H1 (cell line): ENCODE measurements around the gene NADK2. TPM values are rescaled to one million over a fixed set of nuclear protein-coding genes. Genes with fewer than 3 reads are reported as not detected.

ENCODE experiments used
- CTCF ChIA-PET: fragments of 300-600 bp; sonication (Branson Sonifier 250); formaldehyde crosslinking; loops from one replicate; lab custom pipeline; 2021; ENCODE audit not compliant: partially characterized antibody; lab: Charles Lee
- POLR2A ChIA-PET: fragments of 300-600 bp; sonication (Branson Sonifier 250); formaldehyde crosslinking; loops from one replicate; lab custom pipeline; 2021; ENCODE audit warnings: inconsistent platforms; ENCODE audit not compliant: partially characterized antibody; lab: Charles Lee
- DNase-seq, 2 experiments: peaks; one replicate each; pipeline versions ENCODE4 v3.0.0 to v3.0.0-alpha.2; 2010 to 2022; ENCODE audit warnings: low spot score in 2 of 2, low read depth in 1 of 2, mixed read lengths in 1 of 2
- FAIRE-seq: peaks from 2 replicates; lab custom pipeline; 2011; peaks lifted over from hg19 to GRCh38; lab: Jason Lieb, UNC
- H2AFZ ChIP-seq: 2 replicates; pipeline ENCODE4 v1.8.1; 2012; ENCODE audit warnings: low read length, inconsistent platforms
- H2AK5ac ChIP-seq: 2 replicates; pipeline ENCODE4 v1.6.1; 2013; ENCODE audit warnings: low read depth, low read length
- H2BK120ac ChIP-seq: replicated peaks from 2 replicates; pipeline ENCODE3; 2013; ENCODE audit warnings: low read depth, low read length, inconsistent platforms
- H2BK12ac ChIP-seq: 2 replicates; pipeline ENCODE4 v1.6.1; 2013; ENCODE audit warnings: low read depth, low read length
- H2BK15ac ChIP-seq: 2 replicates; pipeline ENCODE4 v1.6.1; 2013; ENCODE audit warnings: low read length
- H2BK20ac ChIP-seq: 2 replicates; pipeline ENCODE4 v1.6.1; 2013; ENCODE audit warnings: low read length
- H2BK5ac ChIP-seq: 2 replicates; pipeline ENCODE4 v1.6.1; 2013; ENCODE audit warnings: low read depth, low read length
- H3K14ac ChIP-seq: 2 replicates; pipeline ENCODE4 v1.6.1; 2013; ENCODE audit warnings: inconsistent platforms; ENCODE audit not compliant: insufficient read length
- H3K18ac ChIP-seq: 2 replicates; pipeline ENCODE4 v1.6.1; 2013; ENCODE audit warnings: low read length; ENCODE audit errors: extremely low read depth
- H3K23ac ChIP-seq: 2 replicates; pipeline ENCODE4 v1.6.1; 2013; ENCODE audit warnings: inconsistent platforms; ENCODE audit not compliant: insufficient read length
- H3K23me2 ChIP-seq: 2 replicates; pipeline ENCODE4 v1.6.1; 2013; ENCODE audit warnings: low read depth, low read length
- H3K27ac ChIP-seq: 2 replicates; pipeline ENCODE4 v1.6.1; 2011; ENCODE audit warnings: low read depth, low read length, inconsistent platforms
- H3K27me3 ChIP-seq, 4 experiments: replicated peaks in 1 of 4; 1 replicate in 1 of 4; 2 replicates in 3 of 4; pipeline versions ENCODE4 v1.6.1 to v1.8.1; 2011 to 2013; ENCODE audit warnings: low read length in 3 of 4, mild to moderate bottlenecking in 3 of 4, inconsistent platforms in 2 of 4, mixed read lengths in 2 of 4, moderate library complexity in 1 of 4; ENCODE audit not compliant: control insufficient read depth in 3 of 4, insufficient read depth in 3 of 4; ENCODE audit errors: extremely low read depth in 1 of 4
- H3K36me3 ChIP-seq, 4 experiments: 2 replicates each; pipeline versions ENCODE4 v1.6.1 to v1.8.1; 2011 to 2013; ENCODE audit warnings: mild to moderate bottlenecking in 4 of 4, low read length in 3 of 4, moderate library complexity in 2 of 4, control low read depth in 1 of 4, inconsistent platforms in 1 of 4; ENCODE audit not compliant: insufficient read depth in 4 of 4, control insufficient read depth in 2 of 4
- H3K4ac ChIP-seq: replicated peaks from 2 replicates; pipeline ENCODE3; 2013; ENCODE audit warnings: low read length, low read depth, mixed read lengths, inconsistent platforms; ENCODE audit not compliant: insufficient read length
- H3K4me1 ChIP-seq, 4 experiments: replicated peaks in 1 of 4; 1 replicate in 1 of 4; 2 replicates in 3 of 4; pipeline versions ENCODE4 v1.6.1 to v1.8.1; 2011 to 2013; ENCODE audit warnings: low read length in 3 of 4, inconsistent platforms in 2 of 4, mixed read lengths in 1 of 4; ENCODE audit not compliant: insufficient read depth in 4 of 4, control insufficient read depth in 3 of 4
- H3K4me2 ChIP-seq, 2 experiments: 2 replicates each; pipeline versions ENCODE4 v1.6.1 to v1.8.1; 2011 to 2013; ENCODE audit warnings: low read depth in 2 of 2, low read length in 2 of 2, control low read depth in 1 of 2, inconsistent platforms in 1 of 2, mild to moderate bottlenecking in 1 of 2; ENCODE audit not compliant: insufficient read depth in 1 of 2
- H3K4me3 ChIP-seq, 4 experiments: fragments of 200-600, 300-600 bp in 1 of 4; sonication (generic), shearing (Covaris generic), sonication (Bioruptor Twin) in 1 of 4; 2 replicates each; pipeline versions ENCODE4 v1.5.1 to v1.8.1; 2011 to 2016; ENCODE audit warnings: low read length in 4 of 4, low read depth in 3 of 4, control low read depth in 2 of 4, inconsistent platforms in 2 of 4, mild to moderate bottlenecking in 2 of 4, mixed read lengths in 1 of 4, moderate library complexity in 1 of 4; ENCODE audit not compliant: insufficient read depth in 2 of 4; ENCODE audit errors: extremely low read depth in 1 of 4
- H3K56ac ChIP-seq: replicated peaks from 2 replicates; pipeline ENCODE3; 2013; ENCODE audit warnings: low read depth, mild to moderate bottlenecking, mixed read lengths, low read length, inconsistent platforms; ENCODE audit not compliant: insufficient read length
- H3K79me1 ChIP-seq: 2 replicates; pipeline ENCODE4 v1.6.1; 2013; ENCODE audit warnings: low read depth, low read length, control low read depth
- H3K79me2 ChIP-seq, 2 experiments: 2 replicates each; pipeline versions ENCODE4 v1.6.1 to v1.8.1; 2012 to 2013; ENCODE audit warnings: low read length in 2 of 2, mild to moderate bottlenecking in 2 of 2, inconsistent platforms in 1 of 2; ENCODE audit not compliant: insufficient read depth in 2 of 2, control insufficient read depth in 1 of 2
- H3K9ac ChIP-seq, 4 experiments: replicated peaks in 1 of 4; 1 replicate in 1 of 4; 2 replicates in 3 of 4; pipeline versions ENCODE4 v1.6.1 to v1.8.1; 2011 to 2013; ENCODE audit warnings: low read depth in 3 of 4, low read length in 3 of 4, control low read depth in 2 of 4, mild to moderate bottlenecking in 2 of 4, moderate library complexity in 2 of 4, inconsistent platforms in 1 of 4; ENCODE audit errors: extremely low read depth in 1 of 4
- H3K9me3 ChIP-seq, 2 experiments: 2 replicates each; pipeline versions ENCODE4 v1.6.1 to v1.8.1; 2012 to 2013; ENCODE audit warnings: mild to moderate bottlenecking in 2 of 2, moderate library complexity in 2 of 2, control low read depth in 1 of 2, inconsistent platforms in 1 of 2, low read depth in 1 of 2, low read length in 1 of 2, mixed read lengths in 1 of 2; ENCODE audit not compliant: insufficient read depth in 2 of 2
- H4K20me1 ChIP-seq, 2 experiments: replicated peaks in 1 of 2; 2 replicates each; pipeline versions ENCODE3 to v1.8.1; 2011 to 2013; ENCODE audit warnings: inconsistent platforms in 2 of 2, low read length in 2 of 2, mild to moderate bottlenecking in 1 of 2; ENCODE audit not compliant: insufficient read depth in 2 of 2, control insufficient read depth in 1 of 2
- H4K5ac ChIP-seq: 2 replicates; pipeline ENCODE4 v1.6.1; 2013; ENCODE audit warnings: low read length, low read depth, mixed read lengths, inconsistent platforms; ENCODE audit not compliant: insufficient read length
- H4K8ac ChIP-seq: 2 replicates; pipeline ENCODE4 v1.8.0; 2013; ENCODE audit warnings: mild to moderate bottlenecking, moderate library complexity, low read length, inconsistent platforms; ENCODE audit not compliant: insufficient read depth; ENCODE audit errors: extremely low read depth
- H4K91ac ChIP-seq: replicated peaks from 2 replicates; pipeline ENCODE3; 2013; ENCODE audit warnings: low read length, mixed read lengths, inconsistent platforms; ENCODE audit not compliant: insufficient read length
- CBX5 ChIP-seq: fragments of 300-800, 300-1000 bp; sonication (generic); IDR thresholded peaks from 2 replicates; pipeline ENCODE4 v1.7.1; 2016; ENCODE audit warnings: antibody characterized with exemption, low read length, low read depth
- CHD2 ChIP-seq: IDR thresholded peaks from 2 replicates; pipeline ENCODE4 v1.6.1; 2012; ENCODE audit warnings: low read length, improper control_type of control experiment
- EZH2 ChIP-seq: fragments of 200-600 bp; sonication (generic); IDR thresholded peaks from 2 replicates; pipeline ENCODE4 v1.7.1; 2012; ENCODE audit warnings: low read depth, mild to moderate bottlenecking, moderate library complexity, low read length, inconsistent platforms; ENCODE audit not compliant: severe bottlenecking
- RAD21 ChIP-seq, 2 experiments: IDR thresholded peaks in 1 of 2; conservative IDR thresholded peaks in 1 of 2; 2 replicates each; pipeline ENCODE4 v1.6.1; 2011; ENCODE audit warnings: low read depth in 2 of 2, low read length in 2 of 2, improper control_type of control experiment in 1 of 2, inconsistent platforms in 1 of 2, mild to moderate bottlenecking in 1 of 2, moderate library complexity in 1 of 2
- RNF2 ChIP-seq: fragments of 200-900, 300-1000 bp; sonication (generic); IDR thresholded peaks from 2 replicates; pipeline ENCODE4 v1.7.1; 2016; ENCODE audit warnings: borderline replicate concordance, low read depth, mild to moderate bottlenecking, antibody characterized with exemption, low read length; ENCODE audit not compliant: poor library complexity, severe bottlenecking; ENCODE audit errors: missing control alignments
- SP1 ChIP-seq: IDR thresholded peaks from 2 replicates; pipeline ENCODE4 v1.6.1; 2011; ENCODE audit warnings: low read depth, low read length
- SP2 ChIP-seq: IDR thresholded peaks from 2 replicates; pipeline ENCODE4 v1.6.1; 2012; ENCODE audit warnings: mild to moderate bottlenecking, low read length, inconsistent platforms
- SUZ12 ChIP-seq: fragments of 200-600 bp; sonication (generic); IDR thresholded peaks from 2 replicates; pipeline ENCODE4 v1.6.1; 2012; ENCODE audit warnings: mild to moderate bottlenecking, inconsistent platforms, low read length, moderate library complexity, mixed read lengths
- TAF1 ChIP-seq: IDR thresholded peaks from 2 replicates; pipeline ENCODE4 v1.6.1; 2011; ENCODE audit warnings: mild to moderate bottlenecking, low read depth, low read length
- TAF7 ChIP-seq: optimal IDR thresholded peaks from 2 replicates; pipeline ENCODE3; 2011; ENCODE audit warnings: low read depth, mild to moderate bottlenecking, inconsistent platforms, low read length, moderate library complexity, borderline replicate concordance
- USF2 ChIP-seq: IDR thresholded peaks from 2 replicates; pipeline ENCODE4 v1.6.1; 2011; ENCODE audit warnings: low read length, improper control_type of control experiment
- WGBS, 2 experiments: shearing (Covaris generic) in 1 of 2; methylation state at CpG; one replicate each; pipeline versions ENCODE4 v1.1.6 to v1.1.7; 2013 to 2015; ENCODE audit warnings: low lambda C conversion rate in 2 of 2, mixed read lengths in 2 of 2, inconsistent platforms in 1 of 2, low coverage in 1 of 2, missing lambda C conversion rate in 1 of 2; ENCODE audit not compliant: insufficient replicate concordance in 2 of 2, insufficient coverage in 1 of 2, insufficient read length in 1 of 2; ENCODE audit errors: extremely low coverage in 1 of 2, missing lambda C conversion rate in 1 of 2; 5-methylcytosine and 5-hydroxymethylcytosine counted together
- polyA plus RNA-seq, 7 experiments: library from polyadenylated mRNA; depleted of rRNA in 3 of 7; stranded (reverse) in 5 of 7; unstranded in 2 of 7; fragments of >200 nt in 5 of 7; fragments of 200-250 nt in 2 of 7; gene quantifications; 1 replicate in 5 of 7; 2 replicates in 1 of 7; 4 replicates in 1 of 7; pipeline versions ENCODE4 v1.2.1 to v1.2.3, GENCODE V29; 2011 to 2013; ENCODE audit warnings: missing spikeins in 2 of 7, mixed read lengths in 2 of 7
- total RNA-seq: library from RNA; stranded (reverse); fragmentation: NEBNext Ultra II Directional; extraction: Animal tissue kit (Norgen Biotek cat#: 25700); gene quantifications from 2 replicates; pipeline ENCODE4 v1.2.1, GENCODE V29; 2021

NADK2 gene
- total and polyA plus RNA-seq, 2 of the 8 experiments (the other 6 are each of a cell fraction or from before 2014, with no cell fraction given) = 3.4 to 16.1 TPM

GRCh38 chr5:36199620-36200019, 42.1 kb downstream of the NADK2 start:
- DNase-seq (no peak), FAIRE-seq (no peak)
- Histone ChIP-seq H2AK5ac (no peak overlapping the region), H4K8ac (no peak overlapping the region), H3K79me1 (no peaks in the 10 kb centered on the region), H3K4ac (no peak overlapping the region), H3K56ac (no peak overlapping the region), H3K27me3 (no peaks in the 10 kb centered on the region), H3K27ac (no peak overlapping the region), H3K18ac (no peak overlapping the region), H4K20me1 (no peaks in the 10 kb centered on the region), H3K23me2 (no peaks in the 10 kb centered on the region), H3K4me1 (no peaks in the 10 kb centered on the region), H2BK5ac (no peak overlapping the region), H2BK15ac (no peak overlapping the region), H3K9me3 (no peaks in the 10 kb centered on the region), H2AFZ (no peak overlapping the region), H3K14ac (no peak overlapping the region), H2BK12ac (no peak overlapping the region), H3K23ac (no peak overlapping the region), H3K9ac (no peak overlapping the region), H3K79me2 (no peaks in the 10 kb centered on the region), H2BK120ac (no peak overlapping the region), H3K4me2 (no peak overlapping the region), H3K4me3 (no peak overlapping the region), H4K5ac (no peak overlapping the region), H3K36me3 (peaks cover 0 to 17% (median 1%) of the 10 kb centered on the region in 4 experiments; a peak in 2 of 8 replicates), H2BK20ac (no peak overlapping the region), H4K91ac (no peak overlapping the region)
- 100% methylated on average over 2 of the region's 2 CpGs; no CpG with 5 or more reads in 1 of the 2 experiments for WGBS, 2 experiments
- POLR2A ChIA-PET = no interaction called here
- CTCF ChIA-PET = interaction anchor here (2.3 kb wide), 1 partner anchor 121 kb away, joined by 5 read pairs; no protein-coding TSS in a partner anchor
- TF ChIP-seq TAF7 = no peak
- TF ChIP-seq SUZ12 = no peak
- TF ChIP-seq TAF1 = no peak
- no peak for TF ChIP-seq SP1
- no peak for TF ChIP-seq SP2
- TF ChIP-seq CBX5 = no peak
- no peak for TF ChIP-seq RNF2
- no peak for TF ChIP-seq USF2
- no peak for TF ChIP-seq RAD21 (IDR thresholded peaks at IDR 0.05 in 1 of 2, conservative IDR thresholded peaks at IDR 0.05 in 1 of 2; ENCODE audit: low read depth in 2 of 2, low read length in 2 of 2)
- no peak for TF ChIP-seq EZH2
- no peak for TF ChIP-seq CHD2
